ENCODE measurements around the gene CAPN2. TPM values are rescaled to one million over a fixed set of nuclear protein-coding genes. Genes with fewer than 3 reads are reported as not detected.

CAPN2 gene
- total and polyA plus RNA-seq, 2 experiments from 2014 or later = 8.4 to 17.8 TPM

DNA sequence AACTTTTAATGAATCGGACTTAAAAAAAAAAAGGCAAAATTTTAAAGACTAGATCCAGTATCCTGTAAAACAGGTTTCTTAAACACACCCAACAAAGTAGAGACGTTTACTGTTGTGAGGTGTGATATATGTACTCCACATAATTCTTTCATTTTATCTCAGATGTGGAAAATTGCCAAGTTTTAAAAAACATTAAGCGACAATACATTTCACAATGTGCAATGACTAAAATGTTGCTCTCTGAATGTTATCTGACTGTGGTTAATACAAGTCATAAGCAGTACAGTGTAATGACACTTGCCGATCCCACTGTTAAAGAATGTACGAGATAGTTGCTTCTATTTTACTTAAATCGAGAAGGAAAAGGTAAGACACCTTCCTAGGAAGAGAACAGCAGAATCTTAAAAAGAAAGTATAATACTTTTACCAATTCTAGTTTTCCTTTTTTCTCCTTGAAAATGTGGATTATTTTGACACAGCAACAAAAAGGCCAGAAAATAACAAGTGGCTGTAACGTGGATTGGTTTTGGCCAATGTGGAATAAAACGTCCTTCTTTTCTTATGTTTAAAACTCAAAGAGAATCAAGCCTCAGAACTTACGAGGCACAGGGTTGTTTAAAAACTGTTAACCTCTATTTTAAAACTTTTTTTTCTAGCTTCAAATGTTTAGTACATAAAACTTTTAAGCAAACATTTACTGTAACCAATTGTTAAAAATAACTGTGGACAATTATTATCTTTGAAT, 82.0 kb downstream of the CAPN2 start:
- H3K4me2 ChIP-seq = no peak overlapping the region
- H3K4me1 ChIP-seq (ENCODE audit: insufficient read depth) = no peaks in the 10 kb centered on the region
- peaks cover 12% of the 10 kb centered on the region; the same call in 1 of the 2 replicates for H3K36me3 ChIP-seq (ENCODE audit: insufficient read depth)
- Mint-ChIP-seq H3K4me3 (no peak overlapping the region), H3K27me3 (ENCODE audit: insufficient read depth, low read depth, poor library complexity) (peaks cover 2% of the 10 kb centered on the region), H3K4me1 (no peaks in the 10 kb centered on the region), H3K36me3 (ENCODE audit: low read depth) (peaks cover 38% of the 10 kb centered on the region), H3K9me3 (no peaks in the 10 kb centered on the region), H3K27ac (no peak overlapping the region)
- H4K20me1 ChIP-seq (replicated peaks; ENCODE audit: insufficient read depth) = 0 out of 2 replicates have a peak, but pooled peaks cover 10% of the 10 kb centered on the region
- no peaks in the 10 kb centered on the region for H3K9me2 ChIP-seq (ENCODE audit: insufficient read depth)
- H3K27ac ChIP-seq (ENCODE audit: low read depth) = no peak overlapping the region
- TF ChIP-seq, protein P1, sequence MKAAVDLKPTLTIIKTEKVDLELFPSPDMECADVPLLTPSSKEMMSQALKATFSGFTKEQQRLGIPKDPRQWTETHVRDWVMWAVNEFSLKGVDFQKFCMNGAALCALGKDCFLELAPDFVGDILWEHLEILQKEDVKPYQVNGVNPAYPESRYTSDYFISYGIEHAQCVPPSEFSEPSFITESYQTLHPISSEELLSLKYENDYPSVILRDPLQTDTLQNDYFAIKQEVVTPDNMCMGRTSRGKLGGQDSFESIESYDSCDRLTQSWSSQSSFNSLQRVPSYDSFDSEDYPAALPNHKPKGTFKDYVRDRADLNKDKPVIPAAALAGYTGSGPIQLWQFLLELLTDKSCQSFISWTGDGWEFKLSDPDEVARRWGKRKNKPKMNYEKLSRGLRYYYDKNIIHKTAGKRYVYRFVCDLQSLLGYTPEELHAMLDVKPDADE (IDR thresholded peaks at IDR 0.05) = no peak
- TF ChIP-seq, protein P2, sequence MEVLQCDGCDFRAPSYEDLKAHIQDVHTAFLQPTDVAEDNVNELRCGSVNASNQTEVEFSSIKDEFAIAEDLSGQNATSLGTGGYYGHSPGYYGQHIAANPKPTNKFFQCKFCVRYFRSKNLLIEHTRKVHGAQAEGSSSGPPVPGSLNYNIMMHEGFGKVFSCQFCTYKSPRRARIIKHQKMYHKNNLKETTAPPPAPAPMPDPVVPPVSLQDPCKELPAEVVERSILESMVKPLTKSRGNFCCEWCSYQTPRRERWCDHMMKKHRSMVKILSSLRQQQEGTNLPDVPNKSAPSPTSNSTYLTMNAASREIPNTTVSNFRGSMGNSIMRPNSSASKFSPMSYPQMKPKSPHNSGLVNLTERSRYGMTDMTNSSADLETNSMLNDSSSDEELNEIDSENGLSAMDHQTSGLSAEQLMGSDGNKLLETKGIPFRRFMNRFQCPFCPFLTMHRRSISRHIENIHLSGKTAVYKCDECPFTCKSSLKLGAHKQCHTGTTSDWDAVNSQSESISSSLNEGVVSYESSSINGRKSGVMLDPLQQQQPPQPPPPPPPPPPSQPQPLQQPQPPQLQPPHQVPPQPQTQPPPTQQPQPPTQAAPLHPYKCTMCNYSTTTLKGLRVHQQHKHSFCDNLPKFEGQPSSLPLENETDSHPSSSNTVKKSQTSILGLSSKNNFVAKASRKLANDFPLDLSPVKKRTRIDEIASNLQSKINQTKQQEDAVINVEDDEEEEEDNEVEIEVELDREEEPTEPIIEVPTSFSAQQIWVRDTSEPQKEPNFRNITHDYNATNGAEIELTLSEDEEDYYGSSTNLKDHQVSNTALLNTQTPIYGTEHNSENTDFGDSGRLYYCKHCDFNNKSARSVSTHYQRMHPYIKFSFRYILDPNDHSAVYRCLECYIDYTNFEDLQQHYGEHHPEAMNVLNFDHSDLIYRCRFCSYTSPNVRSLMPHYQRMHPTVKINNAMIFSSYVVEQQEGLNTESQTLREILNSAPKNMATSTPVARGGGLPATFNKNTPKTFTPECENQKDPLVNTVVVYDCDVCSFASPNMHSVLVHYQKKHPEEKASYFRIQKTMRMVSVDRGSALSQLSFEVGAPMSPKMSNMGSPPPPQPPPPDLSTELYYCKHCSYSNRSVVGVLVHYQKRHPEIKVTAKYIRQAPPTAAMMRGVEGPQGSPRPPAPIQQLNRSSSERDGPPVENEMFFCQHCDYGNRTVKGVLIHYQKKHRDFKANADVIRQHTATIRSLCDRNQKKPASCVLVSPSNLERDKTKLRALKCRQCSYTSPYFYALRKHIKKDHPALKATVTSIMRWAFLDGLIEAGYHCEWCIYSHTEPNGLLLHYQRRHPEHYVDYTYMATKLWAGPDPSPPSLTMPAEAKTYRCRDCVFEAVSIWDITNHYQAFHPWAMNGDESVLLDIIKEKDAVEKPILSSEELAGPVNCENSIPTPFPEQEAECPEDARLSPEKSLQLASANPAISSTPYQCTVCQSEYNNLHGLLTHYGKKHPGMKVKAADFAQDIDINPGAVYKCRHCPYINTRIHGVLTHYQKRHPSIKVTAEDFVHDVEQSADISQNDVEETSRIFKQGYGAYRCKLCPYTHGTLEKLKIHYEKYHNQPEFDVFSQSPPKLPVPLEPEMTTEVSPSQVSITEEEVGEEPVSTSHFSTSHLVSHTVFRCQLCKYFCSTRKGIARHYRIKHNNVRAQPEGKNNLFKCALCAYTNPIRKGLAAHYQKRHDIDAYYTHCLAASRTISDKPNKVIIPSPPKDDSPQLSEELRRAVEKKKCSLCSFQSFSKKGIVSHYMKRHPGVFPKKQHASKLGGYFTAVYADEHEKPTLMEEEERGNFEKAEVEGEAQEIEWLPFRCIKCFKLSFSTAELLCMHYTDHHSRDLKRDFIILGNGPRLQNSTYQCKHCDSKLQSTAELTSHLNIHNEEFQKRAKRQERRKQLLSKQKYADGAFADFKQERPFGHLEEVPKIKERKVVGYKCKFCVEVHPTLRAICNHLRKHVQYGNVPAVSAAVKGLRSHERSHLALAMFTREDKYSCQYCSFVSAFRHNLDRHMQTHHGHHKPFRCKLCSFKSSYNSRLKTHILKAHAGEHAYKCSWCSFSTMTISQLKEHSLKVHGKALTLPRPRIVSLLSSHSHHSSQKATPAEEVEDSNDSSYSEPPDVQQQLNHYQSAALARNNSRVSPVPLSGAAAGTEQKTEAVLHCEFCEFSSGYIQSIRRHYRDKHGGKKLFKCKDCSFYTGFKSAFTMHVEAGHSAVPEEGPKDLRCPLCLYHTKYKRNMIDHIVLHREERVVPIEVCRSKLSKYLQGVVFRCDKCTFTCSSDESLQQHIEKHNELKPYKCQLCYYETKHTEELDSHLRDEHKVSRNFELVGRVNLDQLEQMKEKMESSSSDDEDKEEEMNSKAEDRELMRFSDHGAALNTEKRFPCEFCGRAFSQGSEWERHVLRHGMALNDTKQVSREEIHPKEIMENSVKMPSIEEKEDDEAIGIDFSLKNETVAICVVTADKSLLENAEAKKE (CRISPR knock-in tag; IDR thresholded peaks at IDR 0.05) = no peak
- TF ChIP-seq CREB1 (CRISPR knock-in tag; IDR thresholded peaks at IDR 0.05; ENCODE audit: low read depth) (no peak), JUNB (IDR thresholded peaks at IDR 0.05; ENCODE audit: unreplicated experiment) (no peak), POLR2AphosphoS5 (IDR thresholded peaks at IDR 0.05; ENCODE audit: low read depth) (no peak), ZNF114 (CRISPR knock-in tag; IDR thresholded peaks at IDR 0.05) (no peak)
- TF ChIP-seq, protein P3, sequence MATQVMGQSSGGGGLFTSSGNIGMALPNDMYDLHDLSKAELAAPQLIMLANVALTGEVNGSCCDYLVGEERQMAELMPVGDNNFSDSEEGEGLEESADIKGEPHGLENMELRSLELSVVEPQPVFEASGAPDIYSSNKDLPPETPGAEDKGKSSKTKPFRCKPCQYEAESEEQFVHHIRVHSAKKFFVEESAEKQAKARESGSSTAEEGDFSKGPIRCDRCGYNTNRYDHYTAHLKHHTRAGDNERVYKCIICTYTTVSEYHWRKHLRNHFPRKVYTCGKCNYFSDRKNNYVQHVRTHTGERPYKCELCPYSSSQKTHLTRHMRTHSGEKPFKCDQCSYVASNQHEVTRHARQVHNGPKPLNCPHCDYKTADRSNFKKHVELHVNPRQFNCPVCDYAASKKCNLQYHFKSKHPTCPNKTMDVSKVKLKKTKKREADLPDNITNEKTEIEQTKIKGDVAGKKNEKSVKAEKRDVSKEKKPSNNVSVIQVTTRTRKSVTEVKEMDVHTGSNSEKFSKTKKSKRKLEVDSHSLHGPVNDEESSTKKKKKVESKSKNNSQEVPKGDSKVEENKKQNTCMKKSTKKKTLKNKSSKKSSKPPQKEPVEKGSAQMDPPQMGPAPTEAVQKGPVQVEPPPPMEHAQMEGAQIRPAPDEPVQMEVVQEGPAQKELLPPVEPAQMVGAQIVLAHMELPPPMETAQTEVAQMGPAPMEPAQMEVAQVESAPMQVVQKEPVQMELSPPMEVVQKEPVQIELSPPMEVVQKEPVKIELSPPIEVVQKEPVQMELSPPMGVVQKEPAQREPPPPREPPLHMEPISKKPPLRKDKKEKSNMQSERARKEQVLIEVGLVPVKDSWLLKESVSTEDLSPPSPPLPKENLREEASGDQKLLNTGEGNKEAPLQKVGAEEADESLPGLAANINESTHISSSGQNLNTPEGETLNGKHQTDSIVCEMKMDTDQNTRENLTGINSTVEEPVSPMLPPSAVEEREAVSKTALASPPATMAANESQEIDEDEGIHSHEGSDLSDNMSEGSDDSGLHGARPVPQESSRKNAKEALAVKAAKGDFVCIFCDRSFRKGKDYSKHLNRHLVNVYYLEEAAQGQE (IDR thresholded peaks at IDR 0.05; ENCODE audit: unreplicated experiment) = no peak
- H3K27me3 ChIP-seq (ENCODE audit: insufficient read depth) = no peaks in the 10 kb centered on the region
- H3K79me2 ChIP-seq (replicated peaks; ENCODE audit: insufficient read depth) = 0 out of 2 replicates have a peak, but pooled peaks cover 3% of the 10 kb centered on the region
- no peak for DNase-seq (ENCODE audit: low spot score)
- no peaks in the 10 kb centered on the region for H3F3A ChIP-seq (replicated peaks; ENCODE audit: low read depth)
- no peak overlapping the region for H3K4me3 ChIP-seq
- no peak for ATAC-seq
- no peak overlapping the region for H2AFZ ChIP-seq
